KBM-7 (cell line): ENCODE measurements around the gene ABCA7.

Experiments
- DNase-seq: peaks from one replicate; pipeline ENCODE4 v3.0.0-alpha.2; 2015
- in situ Hi-C: fragments of 300-500 bp; cut with MboI; formaldehyde crosslinking; loops from 2 replicates; pipeline ENCODE4 v1.14.3; 2020; ENCODE audit warnings: low sequenced_read_pairs, low pct_unique_long_range_greater_than_20kb, mixed read lengths

Gene ABCA7

DNA sequence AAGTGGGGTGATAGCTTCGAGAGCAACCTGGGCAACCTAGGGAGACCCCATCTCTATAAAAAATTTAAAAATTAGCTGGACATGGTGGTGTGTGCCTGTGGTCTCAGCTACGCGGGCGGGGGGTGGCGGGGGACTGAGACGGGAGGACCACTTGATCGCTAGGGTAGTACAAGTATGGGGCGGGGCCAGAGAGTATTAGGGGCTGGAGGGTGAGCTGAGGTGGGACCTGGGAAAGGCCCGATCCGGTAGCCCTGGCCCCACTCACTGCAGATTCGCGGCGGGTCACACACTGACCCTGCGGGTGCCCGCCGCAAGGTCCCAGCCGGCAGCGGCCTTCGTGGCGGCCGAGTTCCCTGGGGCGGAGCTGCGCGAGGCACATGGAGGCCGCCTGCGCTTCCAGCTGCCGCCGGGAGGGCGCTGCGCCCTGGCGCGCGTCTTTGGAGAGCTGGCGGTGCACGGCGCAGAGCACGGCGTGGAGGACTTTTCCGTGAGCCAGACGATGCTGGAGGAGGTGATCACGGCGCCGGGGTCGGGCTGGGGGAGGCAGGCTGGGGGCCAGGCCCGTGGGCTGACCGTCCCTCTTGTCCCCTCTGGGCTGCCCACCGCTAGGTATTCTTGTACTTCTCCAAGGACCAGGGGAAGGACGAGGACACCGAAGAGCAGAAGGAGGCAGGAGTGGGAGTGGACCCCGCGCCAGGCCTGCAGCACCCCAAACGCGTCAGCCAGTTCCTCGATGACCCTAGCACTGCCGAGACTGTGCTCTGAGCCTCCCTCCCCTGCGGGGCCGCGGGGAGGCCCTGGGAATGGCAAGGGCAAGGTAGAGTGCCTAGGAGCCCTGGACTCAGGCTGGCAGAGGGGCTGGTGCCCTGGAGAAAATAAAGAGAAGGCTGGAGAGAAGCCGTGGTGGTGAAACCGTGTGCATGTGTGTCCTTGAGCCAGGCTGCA lies 25.0 kb downstream of the ABCA7 start:
- peak; percentile 74 for DNase-seq
- in situ Hi-C loops: no loop called here

DNA sequence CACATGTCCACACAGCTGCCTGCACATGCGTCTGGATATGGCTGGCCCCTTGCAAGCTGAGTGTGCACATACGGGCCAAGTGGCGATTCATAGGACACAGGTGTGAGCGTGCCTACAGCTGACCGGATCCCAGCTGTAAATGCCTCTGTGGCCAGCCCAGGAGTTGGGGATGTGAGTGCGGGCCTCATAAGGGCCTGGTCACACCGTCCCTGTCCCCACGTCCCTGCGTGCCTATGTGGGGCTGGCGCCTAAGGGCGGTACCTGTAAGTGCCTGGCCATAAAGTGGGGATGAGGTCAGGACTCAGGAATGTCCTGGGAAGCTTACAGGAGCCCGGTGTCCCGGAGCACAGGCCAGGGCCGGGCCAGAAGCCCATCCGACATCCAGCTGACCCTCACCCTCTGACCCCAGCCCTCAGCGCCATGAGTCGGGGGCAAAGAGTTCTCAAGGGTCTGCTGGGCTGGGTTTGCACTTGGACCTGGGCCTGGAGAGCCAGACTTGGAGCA lies 25.8 kb downstream of the ABCA7 start:
- in situ Hi-C loops: no loop called here
- no peak for DNase-seq

DNA sequence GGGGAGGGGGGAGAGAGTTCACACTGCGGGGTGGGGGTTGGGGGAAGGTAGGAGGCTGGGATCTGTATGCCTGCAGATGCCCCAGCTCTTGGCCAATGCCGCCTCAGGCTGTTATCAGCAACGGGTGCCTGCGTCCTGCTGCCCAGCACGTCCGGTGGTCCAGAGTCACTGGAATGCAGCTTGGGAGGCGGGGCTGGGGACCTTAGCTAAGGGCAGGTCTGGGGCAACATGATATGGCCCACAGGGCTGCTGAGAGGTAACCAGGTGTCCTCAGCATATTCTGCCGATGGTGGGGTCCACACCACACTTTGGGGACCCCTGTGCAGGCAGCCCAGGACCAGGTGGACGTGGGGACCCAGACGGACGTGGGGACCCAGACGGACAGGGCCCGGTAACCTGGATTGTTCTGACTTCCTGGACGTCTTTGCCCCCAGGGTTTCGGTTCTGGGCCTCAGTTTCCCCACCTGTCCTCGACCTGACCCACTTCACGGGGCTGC lies 26.4 kb downstream of the ABCA7 start:
- no peak for DNase-seq
- in situ Hi-C loops: no loop called here

DNA sequence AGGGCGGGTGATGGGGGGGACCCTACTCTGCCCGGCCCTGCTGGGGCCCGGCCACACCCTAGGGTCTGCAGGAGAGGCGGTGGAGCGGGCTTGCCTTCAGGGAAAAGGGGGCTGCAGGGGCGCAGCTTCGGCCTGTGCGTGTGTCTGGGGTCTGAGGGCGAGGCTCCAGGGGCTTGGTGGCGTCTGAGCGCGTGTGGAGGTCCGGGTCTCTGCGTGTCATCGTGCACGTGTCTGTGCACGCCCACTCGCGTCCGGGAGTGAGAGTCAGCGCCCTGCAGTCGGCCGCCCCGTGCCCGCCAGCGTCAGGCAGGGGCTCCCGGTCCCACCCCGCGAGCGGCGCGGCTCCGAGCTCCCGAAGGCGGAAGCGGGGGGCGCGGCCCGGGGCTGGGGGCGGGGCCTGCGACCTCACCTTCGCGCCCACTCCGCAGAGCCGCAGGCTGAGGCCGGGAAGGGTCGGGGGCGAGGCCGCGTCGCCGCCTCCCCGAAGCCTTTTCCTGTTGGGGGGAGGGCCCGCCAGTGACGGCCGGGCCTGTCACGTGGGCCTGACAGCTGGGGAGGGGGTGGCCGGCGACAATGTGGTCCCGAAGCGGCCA lies 26.9 kb downstream of the ABCA7 start, which contains the start of gene ARHGAP45:
ARHGAP45 (plus strand) TSS at position 420 of the 593 bp plus-strand sequence. CDS start 239 bp downstream, outside the sequence.
- DNase-seq: peak; percentile 74
- in situ Hi-C loops: no loop called here

DNA sequence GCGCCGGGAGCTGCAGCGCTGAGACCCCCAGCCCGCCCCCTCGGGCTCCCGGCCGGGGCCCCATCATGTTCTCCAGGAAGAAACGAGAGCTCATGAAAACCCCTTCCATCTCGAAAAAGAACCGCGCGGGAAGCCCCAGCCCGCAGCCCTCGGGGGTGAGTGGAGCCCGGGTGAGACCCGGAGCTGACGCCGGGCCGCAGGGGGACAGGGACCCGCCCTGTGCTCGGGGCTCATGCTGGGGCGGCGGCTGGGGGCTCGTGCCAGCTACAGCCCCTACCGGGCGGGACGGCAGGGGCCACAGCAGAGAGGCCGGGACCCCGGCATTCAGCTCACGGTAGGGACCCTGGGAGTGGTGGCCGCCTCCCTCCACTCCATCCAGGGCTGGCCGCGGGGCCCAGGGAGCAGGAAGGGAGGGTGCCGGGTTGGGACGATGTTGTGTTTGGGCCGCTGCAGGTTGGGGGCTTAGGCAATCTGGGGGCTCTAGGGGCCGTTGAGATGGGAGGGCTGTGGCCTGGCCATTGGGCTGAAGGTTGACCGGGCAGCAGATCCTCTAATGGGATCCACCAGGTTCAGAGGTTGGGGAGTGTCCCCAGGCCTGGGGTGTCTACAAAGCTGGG lies 27.5 kb downstream of the ABCA7 start:
- peak; percentile 52 for DNase-seq
- in situ Hi-C loops: no loop called here

DNA sequence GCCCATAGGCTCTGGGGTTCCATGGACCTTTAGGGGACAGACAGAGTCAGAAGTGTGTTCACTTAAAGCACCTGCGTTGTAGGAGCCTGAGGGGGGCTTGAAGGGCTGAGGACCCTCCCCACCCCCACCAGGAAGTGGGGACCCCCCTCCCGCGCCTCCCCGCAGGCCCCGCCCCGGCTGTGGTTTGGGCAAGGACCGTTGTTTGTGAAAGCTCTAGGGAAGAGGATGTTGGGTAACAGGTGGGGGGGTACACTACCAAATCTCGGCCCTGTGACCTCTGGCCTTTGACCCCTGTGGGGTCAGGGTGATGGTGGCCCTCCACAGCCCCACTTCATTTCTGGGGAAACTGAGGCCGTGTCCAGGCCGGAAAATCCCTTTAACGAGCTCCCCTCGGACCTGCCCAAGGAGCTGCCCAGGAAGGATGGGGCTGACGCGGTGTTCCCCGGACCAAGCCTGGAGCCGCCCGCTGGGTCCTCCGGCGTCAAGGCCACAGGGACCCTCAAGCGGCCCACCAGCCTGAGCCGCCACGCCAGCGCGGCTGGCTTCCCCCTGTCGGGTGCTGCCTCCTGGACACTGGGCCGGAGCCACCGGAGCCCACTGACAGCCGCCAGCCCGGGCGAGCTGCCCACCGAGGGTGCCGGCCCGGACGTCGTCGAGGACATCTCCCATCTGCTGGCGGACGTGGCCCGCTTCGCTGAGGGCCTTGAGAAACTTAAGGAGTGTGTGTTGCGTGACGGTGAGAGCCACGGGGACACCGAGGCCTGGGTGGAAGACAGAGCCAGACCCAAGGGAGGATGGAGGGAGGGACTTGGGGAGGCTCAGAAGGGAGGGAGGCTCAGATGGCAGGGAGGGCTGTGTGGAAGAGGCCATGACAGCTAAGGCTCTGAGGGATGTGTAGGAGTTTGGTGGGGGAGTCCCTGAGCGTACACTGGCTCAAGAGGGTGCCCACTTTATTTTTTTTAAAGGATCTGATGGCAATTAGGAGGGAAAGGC lies 28.4 kb downstream of the ABCA7 start:
- in situ Hi-C loops: no loop called here
- DNase-seq: peak; percentile 52

DNA sequence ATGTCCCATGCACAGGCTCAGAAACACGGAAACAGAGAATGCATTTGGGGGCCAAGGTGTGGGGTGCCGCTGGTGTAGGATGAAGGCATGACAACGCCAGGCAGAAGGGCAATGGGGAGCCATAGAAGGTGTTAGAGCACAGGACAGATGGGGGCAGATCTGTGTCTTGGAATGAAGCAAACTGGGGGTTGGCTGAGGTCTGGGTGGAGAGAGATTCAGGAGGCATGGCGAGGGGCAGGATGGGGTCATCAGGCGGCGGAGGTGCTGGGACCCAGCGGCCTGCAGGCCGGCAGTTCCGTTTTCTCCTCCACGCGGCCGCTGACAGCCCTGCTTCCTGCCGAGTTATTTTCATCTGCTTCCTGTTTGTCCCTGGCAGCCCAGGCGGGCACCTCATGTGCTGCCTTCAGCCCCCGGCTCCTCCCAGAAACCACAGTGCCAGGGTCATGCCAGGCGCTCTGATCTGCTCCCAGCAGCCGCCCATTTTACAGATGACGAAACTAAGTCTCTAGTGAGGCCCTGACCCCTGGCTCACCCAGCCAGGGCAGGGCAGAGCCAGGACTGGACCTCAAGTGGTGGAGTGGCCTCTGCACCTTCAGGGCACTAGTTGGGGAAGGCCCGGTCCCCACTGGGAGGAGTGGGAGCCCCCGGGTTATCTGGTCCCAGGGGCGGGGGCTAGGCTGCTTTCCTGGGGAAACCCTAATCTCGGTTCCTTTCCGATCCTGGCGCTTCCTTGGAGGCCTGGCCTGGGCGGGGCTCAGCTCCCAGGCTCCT lies 29.3 kb downstream of the ABCA7 start:
- in situ Hi-C loops: no loop called here
- peak; percentile 96 for DNase-seq

DNA sequence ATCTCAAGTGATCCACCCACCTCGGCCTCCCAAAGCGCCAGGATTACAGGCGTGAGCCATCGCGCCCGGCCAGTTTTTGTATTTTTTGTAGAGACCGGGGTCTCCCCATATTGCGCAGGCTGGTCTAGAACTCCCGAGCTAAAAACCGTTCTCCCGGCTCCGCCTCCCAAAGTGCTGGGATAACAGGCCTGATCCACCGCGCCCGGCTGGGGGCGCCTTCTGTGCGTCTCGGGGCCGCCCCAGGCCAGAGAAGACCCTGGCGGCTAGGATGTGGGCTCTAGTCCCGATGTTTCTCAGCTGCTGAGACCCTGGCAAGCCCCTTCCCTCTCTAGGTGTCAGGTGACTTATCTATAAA lies 30.6 kb downstream of the ABCA7 start:
- in situ Hi-C loops: no loop called here

DNA sequence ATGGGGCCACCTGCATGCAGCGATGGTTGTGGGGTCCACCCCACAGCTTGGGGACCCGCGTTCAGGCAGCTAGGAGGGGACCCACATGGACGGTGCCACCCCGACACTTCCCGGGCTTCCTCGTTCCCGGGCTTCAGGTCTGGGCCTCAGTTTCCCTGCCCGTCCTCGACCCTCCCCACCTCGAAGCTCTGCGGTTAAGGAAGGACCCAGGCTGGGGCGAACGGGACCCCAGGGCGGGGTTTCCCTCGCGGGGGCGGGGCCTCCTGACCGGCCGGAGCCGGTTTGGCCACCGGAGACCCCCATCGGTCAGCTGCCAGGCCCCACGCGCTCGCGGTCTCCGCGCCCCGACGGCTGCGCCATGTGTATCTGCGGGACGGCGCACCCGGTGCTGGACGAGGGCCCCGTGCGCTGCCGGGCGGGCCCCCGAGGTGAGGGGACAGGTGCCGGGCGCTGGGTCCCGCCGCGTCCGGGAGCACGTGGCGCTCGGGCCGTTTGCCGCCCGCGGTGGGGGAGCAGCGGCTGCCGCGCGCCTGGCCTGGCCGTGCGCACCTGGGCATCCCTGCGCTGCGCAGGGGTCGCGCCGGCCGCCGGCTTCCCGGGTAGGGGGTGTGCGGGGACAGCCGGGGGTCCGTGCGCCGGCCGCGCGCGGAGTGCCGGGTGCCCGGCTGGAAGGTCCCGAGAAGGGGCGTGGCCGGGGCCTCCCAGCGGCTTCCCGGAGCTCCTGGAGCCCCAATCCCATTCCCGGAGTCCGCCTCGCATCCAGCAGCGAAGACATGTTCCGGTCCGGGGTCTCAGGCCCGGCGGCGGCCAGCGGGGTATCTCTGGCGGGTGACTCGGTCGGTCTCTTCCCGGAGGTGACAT lies 31.3 kb downstream of the ABCA7 start:
- in situ Hi-C loops: no loop called here
- DNase-seq: no peak

More for the DNA sequence above, 30.6 kb downstream of the ABCA7 start:
- no peak for DNase-seq

DNA sequence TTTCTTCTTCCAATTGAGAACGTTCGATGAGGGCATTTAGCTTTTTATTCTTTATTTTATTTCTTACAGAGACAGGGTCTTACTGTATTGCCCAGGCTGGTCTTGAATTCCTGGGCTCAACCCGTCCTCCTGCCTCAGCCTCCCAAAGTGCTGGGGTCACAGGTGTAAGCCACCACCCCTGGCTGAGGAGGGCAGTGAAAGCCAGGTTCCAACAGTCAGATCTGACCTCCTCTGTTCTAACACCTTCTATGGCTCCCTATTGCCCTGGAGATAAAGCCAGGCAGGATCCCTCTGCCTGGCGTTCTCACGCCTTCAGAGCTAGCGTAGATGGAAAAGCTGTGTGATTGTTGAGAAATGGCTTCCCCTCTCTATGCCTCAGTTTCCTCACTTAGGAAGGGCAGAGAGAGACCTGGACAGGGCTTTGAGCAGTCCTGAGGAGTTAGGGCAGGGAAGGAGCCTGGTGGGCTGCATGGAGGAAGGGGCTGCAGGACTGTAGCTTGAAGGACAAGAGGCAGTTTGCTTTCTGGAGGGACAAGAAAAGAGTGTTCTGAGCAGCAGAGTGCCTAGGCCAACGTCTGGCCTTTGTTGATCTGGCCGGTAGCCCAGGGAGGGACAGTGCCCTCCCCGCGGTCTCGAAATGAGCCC lies 32.6 kb downstream of the ABCA7 start:
- no peak for DNase-seq
- in situ Hi-C loops: no loop called here

DNA sequence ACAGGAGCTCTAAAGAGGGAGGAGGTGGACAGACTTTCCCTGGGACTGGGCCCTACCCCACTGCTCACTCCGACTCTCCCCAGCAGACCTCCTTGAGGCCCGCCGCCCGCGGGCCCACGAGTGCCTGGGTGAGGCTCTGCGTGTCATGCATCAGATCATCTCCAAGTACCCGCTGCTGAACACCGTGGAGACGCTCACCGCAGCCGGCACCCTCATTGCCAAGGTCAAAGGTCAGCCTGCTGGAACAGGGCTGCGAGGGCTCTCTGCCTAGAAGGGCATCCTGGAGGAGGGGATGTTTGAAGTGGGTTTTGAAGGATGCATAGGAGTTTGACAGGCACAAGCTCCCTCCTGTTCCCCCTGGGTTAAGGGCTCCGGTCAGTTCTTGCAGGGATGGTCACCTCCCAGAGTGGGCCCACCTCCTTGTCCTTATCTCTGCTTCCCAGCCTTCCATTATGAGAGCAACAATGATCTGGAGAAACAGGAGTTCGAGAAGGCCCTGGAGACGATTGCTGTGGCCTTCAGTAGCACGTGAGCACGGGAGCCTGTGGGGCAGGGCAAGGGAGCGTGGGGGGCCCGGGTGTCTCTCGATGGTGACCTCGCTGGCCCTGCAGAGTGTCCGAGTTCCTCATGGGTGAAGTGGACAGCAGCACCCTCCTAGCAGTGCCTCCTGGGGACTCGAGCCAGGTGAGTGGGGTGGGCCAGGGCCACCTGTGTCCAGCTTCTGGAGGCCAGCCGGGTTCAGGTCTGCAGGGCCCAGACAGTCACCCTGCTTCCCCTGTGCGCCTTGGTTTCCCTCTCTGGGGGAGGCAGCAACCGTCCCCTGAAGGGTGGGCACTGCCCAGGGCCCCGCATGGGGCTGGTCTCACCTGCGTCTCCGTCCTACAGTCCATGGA lies 33.4 kb downstream of the ABCA7 start:
- no peak for DNase-seq
- in situ Hi-C loops: no loop called here

DNA sequence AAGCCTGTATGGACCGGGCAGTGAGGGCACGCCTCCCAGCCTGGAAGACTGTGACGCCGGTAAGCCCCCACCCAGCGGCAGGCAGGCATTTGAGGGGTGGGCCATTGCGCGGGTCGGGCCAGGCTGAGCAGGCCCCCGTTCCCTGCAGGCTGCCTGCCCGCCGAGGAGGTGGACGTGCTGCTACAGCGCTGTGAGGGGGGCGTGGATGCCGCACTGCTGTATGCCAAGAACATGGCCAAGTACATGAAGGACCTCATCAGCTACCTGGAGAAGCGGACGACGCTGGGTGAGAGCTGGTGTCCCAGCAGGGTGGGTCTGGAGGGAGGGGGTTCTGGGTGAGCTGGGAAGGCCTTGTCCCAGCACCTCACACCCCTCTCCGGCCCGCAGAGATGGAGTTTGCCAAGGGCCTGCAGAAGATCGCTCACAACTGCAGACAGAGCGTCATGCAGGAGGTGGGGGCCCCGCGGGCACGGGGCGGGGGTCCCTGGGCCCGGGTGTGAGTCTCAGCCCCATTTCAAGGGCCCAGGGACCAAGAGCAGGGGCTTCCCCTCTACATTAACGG lies 34.1 kb downstream of the ABCA7 start:
- DNase-seq: no peak
- in situ Hi-C loops: no loop called here

DNA sequence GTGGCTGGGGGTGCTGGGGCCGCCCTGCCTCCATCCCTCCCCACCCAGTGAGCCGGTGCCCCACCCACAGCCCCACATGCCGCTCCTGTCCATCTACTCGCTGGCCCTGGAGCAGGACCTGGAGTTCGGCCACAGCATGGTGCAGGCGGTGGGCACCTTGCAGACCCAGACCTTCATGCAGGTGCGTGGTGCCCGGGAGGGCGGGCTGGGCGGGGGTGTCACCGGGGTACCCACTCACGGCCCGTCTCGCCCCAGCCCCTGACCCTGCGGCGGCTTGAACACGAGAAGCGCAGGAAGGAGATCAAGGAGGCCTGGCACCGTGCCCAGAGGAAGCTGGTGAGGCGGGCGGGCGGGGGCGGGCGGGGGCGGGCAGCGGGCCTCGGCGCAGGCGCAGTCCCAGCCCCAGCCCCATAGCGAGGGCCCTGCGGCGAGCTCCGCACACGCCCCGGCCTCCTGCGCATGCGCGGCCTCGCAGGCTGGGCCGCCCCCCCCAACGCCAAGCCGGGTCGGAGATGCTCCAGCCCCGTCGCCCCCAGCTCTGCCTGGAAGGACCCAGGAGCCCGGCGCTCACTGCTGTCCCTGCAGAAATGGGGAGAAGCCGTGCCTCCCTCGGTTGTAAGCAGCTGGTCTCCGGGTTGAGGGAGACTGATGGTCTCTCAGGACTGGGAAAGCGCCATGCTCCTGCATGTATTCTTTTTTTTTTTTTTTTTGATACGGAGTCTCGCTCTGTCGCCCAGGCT lies 34.8 kb downstream of the ABCA7 start:
- DNase-seq: peak; percentile 37
- in situ Hi-C loops: no loop called here

DNA sequence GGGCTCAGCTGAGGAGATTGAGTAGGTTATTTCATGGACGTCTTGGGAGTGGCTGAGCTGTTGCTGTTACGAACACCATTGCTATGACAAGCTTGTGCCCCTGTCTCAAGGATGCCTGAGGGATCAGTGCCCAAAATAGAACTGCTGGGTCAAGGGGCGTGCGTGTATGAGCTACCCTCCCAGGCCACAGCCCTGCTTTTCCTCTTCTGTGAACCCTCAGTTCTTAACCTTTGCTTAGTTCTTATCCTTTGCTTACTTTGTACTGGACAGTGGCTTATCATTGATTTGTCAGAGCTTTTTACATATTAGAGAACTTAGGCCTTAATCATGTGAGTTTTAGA lies 36.1 kb downstream of the ABCA7 start:
- DNase-seq: no peak
- in situ Hi-C loops: no loop called here

DNA sequence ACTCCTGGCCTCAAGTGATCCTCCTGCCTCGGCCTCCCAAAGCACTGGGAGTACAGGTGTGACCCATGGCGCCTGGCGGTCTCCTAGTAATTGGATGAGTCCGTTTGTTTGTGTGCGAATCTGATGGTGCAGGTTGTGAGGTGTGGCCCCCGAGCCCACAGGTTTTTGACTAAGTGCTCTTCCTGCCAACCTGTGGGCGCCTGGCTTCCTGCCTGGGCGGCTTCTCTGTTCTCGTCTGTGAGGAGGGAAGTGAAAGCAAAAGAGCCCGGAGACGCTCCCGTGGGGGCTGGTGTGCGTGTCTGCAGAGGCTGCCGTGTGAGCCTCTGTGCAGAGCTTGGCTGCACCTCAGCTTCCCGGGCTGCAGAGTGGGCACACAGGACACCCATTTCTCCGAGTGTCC lies 37.0 kb downstream of the ABCA7 start:
- peak; percentile 89 for DNase-seq
- in situ Hi-C loops: no loop called here
